Measurements from ENCODE around the gene ANKRD31. TPM values are rescaled to one million over a fixed set of nuclear protein-coding genes. Genes with fewer than 3 reads are reported as not detected.
"Not testable (repeated sequence)": the region's sequence is repeated elsewhere in the genome, so short reads cannot be mapped to it uniquely, and the experiment has no call there.

Gene ANKRD31
- total and polyA plus RNA-seq, 7 donors: 0.01 to 0.11 (median 0.06) TPM; not detected in 2

DNA sequence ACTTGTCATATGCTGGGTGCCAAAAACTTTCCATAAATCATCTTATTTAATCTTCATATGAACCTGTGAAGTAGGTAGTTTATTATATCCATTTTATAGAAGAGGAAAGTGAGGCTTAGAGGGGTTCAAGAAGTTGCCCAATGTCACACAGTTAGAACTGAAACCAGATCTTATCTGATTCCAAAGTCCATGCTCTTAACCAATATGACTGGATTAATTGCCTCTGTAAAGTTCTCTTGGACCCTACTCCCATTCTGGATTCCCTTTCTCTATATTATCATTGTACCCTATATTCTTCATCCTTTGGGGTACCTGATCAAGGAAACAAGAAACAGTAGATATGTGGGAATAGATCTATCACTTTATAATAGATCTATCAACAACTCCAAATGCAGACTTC, 119.8 kb downstream of the ANKRD31 start:
- no peaks in the 10 kb centered on the region for H3K9me3 ChIP-seq
- no peak overlapping the region for H3K4me3 ChIP-seq
- no peaks in the 10 kb centered on the region for H3K4me1 ChIP-seq
- no peaks in the 10 kb centered on the region for H3K36me3 ChIP-seq (ENCODE audit: insufficient read depth in 1 of 2, low read depth in 1 of 2)
- no peak overlapping the region for H3K27ac ChIP-seq
- DNase-seq (no peak), ATAC-seq (no peak)
- intact Hi-C loops (cut with DNase I): no loop called here
- TF ChIP-seq, protein P1, sequence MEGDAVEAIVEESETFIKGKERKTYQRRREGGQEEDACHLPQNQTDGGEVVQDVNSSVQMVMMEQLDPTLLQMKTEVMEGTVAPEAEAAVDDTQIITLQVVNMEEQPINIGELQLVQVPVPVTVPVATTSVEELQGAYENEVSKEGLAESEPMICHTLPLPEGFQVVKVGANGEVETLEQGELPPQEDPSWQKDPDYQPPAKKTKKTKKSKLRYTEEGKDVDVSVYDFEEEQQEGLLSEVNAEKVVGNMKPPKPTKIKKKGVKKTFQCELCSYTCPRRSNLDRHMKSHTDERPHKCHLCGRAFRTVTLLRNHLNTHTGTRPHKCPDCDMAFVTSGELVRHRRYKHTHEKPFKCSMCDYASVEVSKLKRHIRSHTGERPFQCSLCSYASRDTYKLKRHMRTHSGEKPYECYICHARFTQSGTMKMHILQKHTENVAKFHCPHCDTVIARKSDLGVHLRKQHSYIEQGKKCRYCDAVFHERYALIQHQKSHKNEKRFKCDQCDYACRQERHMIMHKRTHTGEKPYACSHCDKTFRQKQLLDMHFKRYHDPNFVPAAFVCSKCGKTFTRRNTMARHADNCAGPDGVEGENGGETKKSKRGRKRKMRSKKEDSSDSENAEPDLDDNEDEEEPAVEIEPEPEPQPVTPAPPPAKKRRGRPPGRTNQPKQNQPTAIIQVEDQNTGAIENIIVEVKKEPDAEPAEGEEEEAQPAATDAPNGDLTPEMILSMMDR (IDR thresholded peaks at IDR 0.05): no peak
- H3K27me3 ChIP-seq (ENCODE audit: insufficient read depth in 3 of 3, low read length in 2 of 3): no peaks in the 10 kb centered on the region

GRCh38 chr5:75114311-75114710, 122.4 kb downstream of the ANKRD31 start:
- ATAC-seq; intact Hi-C loops (cut with DNase I): not testable (repeated sequence)

DNA sequence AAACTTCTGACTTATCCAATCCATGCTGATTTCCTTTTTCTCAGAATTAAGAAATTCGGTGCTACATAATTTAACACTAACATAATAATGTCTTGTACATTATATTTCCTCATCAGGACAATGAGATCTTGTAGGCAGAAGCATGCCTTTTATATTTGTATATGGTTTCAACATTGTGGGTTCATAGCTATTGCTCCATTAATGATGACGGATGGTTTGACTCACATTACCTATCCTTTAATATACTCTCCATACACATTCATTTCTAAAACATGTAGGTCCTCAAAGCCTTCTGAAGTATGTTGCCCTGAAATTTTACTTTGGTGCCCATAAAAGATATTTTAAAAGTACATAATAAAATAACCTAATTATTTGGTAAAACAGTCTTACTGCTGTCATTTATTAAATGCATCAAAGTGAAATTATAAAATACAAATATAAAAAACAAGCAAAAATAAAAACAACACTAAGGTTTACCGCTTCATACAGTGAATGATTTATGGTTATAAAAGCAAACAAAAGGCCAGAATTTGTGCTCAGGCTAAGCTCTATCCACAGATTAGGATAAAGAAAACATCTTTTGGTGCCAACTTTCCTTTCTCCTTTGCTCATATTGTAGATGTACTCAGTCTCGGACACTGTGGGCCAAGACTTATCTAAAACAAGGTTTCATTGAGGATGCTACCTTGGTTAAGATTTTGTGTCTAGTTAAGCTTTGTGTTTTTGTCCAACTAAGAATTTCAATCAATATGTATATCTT, 123.1 kb downstream of the ANKRD31 start:
- 85 to 89% (median 89%) methylated on average over 4 of the region's 4 CpGs for WGBS, 3 donors
- Histone ChIP-seq H3K4me3 (no peak overlapping the region), H3K27ac (no peak overlapping the region), H3K4me1 (no peaks in the 10 kb centered on the region), H3K36me3 (ENCODE audit: insufficient read depth in 1 of 2, low read depth in 1 of 2) (no peaks in the 10 kb centered on the region), H3K9me3 (no peaks in the 10 kb centered on the region), H3K27me3 (ENCODE audit: insufficient read depth in 3 of 3, low read length in 2 of 3) (no peaks in the 10 kb centered on the region)
- DNase-seq: no peak
- intact Hi-C loops (cut with DNase I): no loop called here
- TF ChIP-seq, protein P1 (IDR thresholded peaks at IDR 0.05): no peak
- no peak for ATAC-seq

More at GRCh38 chr5:75114311-75114710, 122.4 kb downstream of the ANKRD31 start:
- not testable (repeated sequence) for H3K4me3 ChIP-seq; H3K27ac ChIP-seq; H3K27me3 ChIP-seq (ENCODE audit: insufficient read depth in 3 of 3, low read length in 2 of 3); H3K9me3 ChIP-seq; DNase-seq; H3K36me3 ChIP-seq (ENCODE audit: insufficient read depth in 1 of 2, low read depth in 1 of 2); H3K4me1 ChIP-seq
- WGBS, 3 donors: 73 to 91% (median 77%) methylated on average over 1 of the region's 1 CpG

DNA sequence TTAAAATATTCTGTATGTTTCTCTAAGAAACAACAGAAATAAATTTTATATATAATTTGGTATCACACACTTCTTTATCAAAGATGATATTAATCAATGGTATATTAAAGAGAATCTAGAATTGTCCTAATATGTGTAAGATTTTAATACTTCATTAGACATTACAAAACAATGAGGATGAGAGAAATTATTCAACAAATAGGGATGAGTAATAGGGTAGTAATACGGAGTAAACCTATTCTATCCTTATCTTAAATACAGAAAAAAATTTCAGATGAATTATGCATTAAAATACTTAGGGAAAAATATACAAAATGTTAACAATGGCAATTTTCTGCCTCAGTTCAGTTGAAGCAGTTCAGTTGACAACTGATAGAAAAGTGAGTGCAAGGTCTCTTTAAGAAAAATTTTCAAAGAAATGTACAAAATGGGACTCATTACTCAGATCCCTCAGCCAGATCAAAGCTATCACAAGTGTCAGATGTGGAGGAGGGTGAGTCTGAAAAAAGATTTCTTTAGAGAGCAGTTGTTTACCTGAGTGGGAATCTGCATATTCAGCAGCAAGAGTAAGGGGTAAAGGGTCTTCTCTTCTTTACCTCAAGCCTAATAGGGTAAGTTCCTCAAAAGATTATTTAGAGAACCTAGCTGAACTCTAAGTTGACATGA, 127.6 kb downstream of the ANKRD31 start:
- Histone ChIP-seq H3K4me3 (no peak overlapping the region), H3K36me3 (ENCODE audit: insufficient read depth in 1 of 2, low read depth in 1 of 2) (no peaks in the 10 kb centered on the region), H3K27me3 (ENCODE audit: insufficient read depth in 3 of 3, low read length in 2 of 3) (no peaks in the 10 kb centered on the region), H3K4me1 (no peaks in the 10 kb centered on the region), H3K27ac (no peak overlapping the region), H3K9me3 (no peaks in the 10 kb centered on the region)
- DNase-seq (no peak), ATAC-seq (no peak)
- TF ChIP-seq, protein P1 (IDR thresholded peaks at IDR 0.05): no peak
- intact Hi-C loops (cut with DNase I): no loop called here
- WGBS, 3 donors: 78 to 81% (median 80%) methylated on average over 1 of the region's 1 CpG

- no peak overlapping the region for H3K4me3 ChIP-seq
- TF ChIP-seq, protein P1 (IDR thresholded peaks at IDR 0.05): no peak
- ATAC-seq: no peak
- intact Hi-C loops (cut with DNase I): no loop called here
- no peaks in the 10 kb centered on the region for H3K9me3 ChIP-seq
- no peak overlapping the region for H3K27ac ChIP-seq
- WGBS, 3 donors: 70 to 77% (median 73%) methylated on average over 2 of the region's 2 CpGs
- no peak for DNase-seq
- H3K4me1 ChIP-seq: no peaks in the 10 kb centered on the region
- H3K27me3 ChIP-seq (ENCODE audit: insufficient read depth in 3 of 3, low read length in 2 of 3): no peaks in the 10 kb centered on the region
- H3K36me3 ChIP-seq (ENCODE audit: insufficient read depth in 1 of 2, low read depth in 1 of 2): no peaks in the 10 kb centered on the region
Measured at GRCh38 chr5:75108515-75108914, 128.2 kb downstream of the ANKRD31 start.

DNA sequence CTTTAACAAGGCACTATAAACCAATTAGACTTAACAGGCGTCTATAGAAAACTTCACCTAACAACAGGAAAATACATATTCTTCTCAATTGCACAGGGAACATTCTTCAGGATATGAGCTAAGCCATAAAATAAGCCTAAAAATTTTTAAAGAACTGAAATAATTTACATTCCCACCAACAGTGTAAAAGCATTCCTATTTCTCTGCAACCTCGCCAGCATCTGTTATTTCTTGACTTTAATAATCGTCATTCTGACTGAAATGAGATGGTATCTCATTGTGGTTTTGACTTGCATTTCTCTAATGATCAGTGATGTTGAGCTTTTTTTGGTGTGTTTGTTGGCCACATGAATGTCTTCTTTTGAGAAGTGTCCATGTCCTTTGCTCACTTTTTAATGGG, 140.7 kb downstream of the ANKRD31 start:
- H3K9me3 ChIP-seq; ATAC-seq; H3K27me3 ChIP-seq (ENCODE audit: insufficient read depth in 3 of 3, low read length in 2 of 3); H3K4me3 ChIP-seq; H3K27ac ChIP-seq; DNase-seq; H3K36me3 ChIP-seq (ENCODE audit: insufficient read depth in 1 of 2, low read depth in 1 of 2); intact Hi-C loops (cut with DNase I); H3K4me1 ChIP-seq: not testable (repeated sequence)
- WGBS, 3 donors: 51 to 73% (median 61%) methylated on average over 3 of the region's 3 CpGs
